KMS-11 (cell line): ENCODE data around the gene PRDX4.

Experiments used
- H2AFZ ChIP-seq: fragments of 200-600 bp; sonication (generic); 2 replicates; pipeline ENCODE4 v1.6.1; 2016; ENCODE audit warnings: antibody characterized with exemption, mixed run types, low read depth
- H3K27ac ChIP-seq: fragments of 200-600 bp; sonication (generic); 2 replicates; pipeline ENCODE4 v1.6.1; 2016; ENCODE audit warnings: mild to moderate bottlenecking, mixed run types
- H3K27me3 ChIP-seq: fragments of 200-600 bp; sonication (generic); 2 replicates; pipeline ENCODE4 v1.6.1; 2017; ENCODE audit warnings: mild to moderate bottlenecking, low read depth, mixed run types, moderate library complexity; ENCODE audit not compliant: insufficient read depth
- H3K36me3 ChIP-seq: fragments of 200-600 bp; sonication (generic); 2 replicates; pipeline ENCODE4 v1.6.1; 2017; ENCODE audit warnings: mild to moderate bottlenecking, mixed run types; ENCODE audit not compliant: insufficient read depth
- H3K4me1 ChIP-seq: fragments of 200-600 bp; sonication (generic); 2 replicates; pipeline ENCODE4 v1.6.1; 2016; ENCODE audit warnings: mild to moderate bottlenecking, low read depth, mixed run types; ENCODE audit not compliant: poor library complexity, severe bottlenecking
- H3K4me2 ChIP-seq: fragments of 200-600 bp; sonication (generic); 2 replicates; pipeline ENCODE4 v1.7.0; 2016; ENCODE audit warnings: mild to moderate bottlenecking, mixed run types
- H3K4me3 ChIP-seq: fragments of 200-600 bp; sonication (generic); IDR thresholded peaks from 2 replicates; pipeline ENCODE4 v1.6.1; 2017; ENCODE audit warnings: low read depth, low read length, mixed read lengths; ENCODE audit not compliant: insufficient read depth
- H3K79me2 ChIP-seq: fragments of 200-600 bp; sonication (generic); 2 replicates; pipeline ENCODE4 v1.6.1; 2016; ENCODE audit warnings: low read depth, mixed run types; ENCODE audit not compliant: insufficient read depth
- H3K9ac ChIP-seq: fragments of 200-600 bp; sonication (generic); 2 replicates; pipeline ENCODE4 v1.6.1; 2016; ENCODE audit warnings: mild to moderate bottlenecking, mixed run types
- H4K20me1 ChIP-seq: fragments of 200-600 bp; sonication (generic); 2 replicates; pipeline ENCODE4 v1.6.1; 2016; ENCODE audit warnings: mild to moderate bottlenecking, mixed run types; ENCODE audit not compliant: insufficient read depth
- TF ChIP-seq, protein P1 (sequence below): fragments of 200-600 bp; sonication (generic); conservative IDR thresholded peaks from 2 replicates; pipeline ENCODE4 v1.6.1; 2017; ENCODE audit warnings: low read depth, mild to moderate bottlenecking, antibody characterized with exemption, low read length, moderate library complexity, mixed read lengths

Gene PRDX4

GRCh38 chrX:23726191-23726590 lies 58.9 kb downstream of the PRDX4 start:
- no peaks in the 10 kb centered on the region; the same call in 1 of the 2 replicates for H3K36me3 ChIP-seq
- no peak overlapping the region for H3K4me2 ChIP-seq
- no peaks in the 10 kb centered on the region for H3K79me2 ChIP-seq
- H3K4me1 ChIP-seq, result peaks cover 10% of the 10 kb centered on the region
- no peak overlapping the region for H3K27ac ChIP-seq
- H3K27me3 ChIP-seq, result no peaks in the 10 kb centered on the region
- no peaks in the 10 kb centered on the region for H4K20me1 ChIP-seq
- H3K9ac ChIP-seq, result no peak overlapping the region
- TF ChIP-seq, protein P1, sequence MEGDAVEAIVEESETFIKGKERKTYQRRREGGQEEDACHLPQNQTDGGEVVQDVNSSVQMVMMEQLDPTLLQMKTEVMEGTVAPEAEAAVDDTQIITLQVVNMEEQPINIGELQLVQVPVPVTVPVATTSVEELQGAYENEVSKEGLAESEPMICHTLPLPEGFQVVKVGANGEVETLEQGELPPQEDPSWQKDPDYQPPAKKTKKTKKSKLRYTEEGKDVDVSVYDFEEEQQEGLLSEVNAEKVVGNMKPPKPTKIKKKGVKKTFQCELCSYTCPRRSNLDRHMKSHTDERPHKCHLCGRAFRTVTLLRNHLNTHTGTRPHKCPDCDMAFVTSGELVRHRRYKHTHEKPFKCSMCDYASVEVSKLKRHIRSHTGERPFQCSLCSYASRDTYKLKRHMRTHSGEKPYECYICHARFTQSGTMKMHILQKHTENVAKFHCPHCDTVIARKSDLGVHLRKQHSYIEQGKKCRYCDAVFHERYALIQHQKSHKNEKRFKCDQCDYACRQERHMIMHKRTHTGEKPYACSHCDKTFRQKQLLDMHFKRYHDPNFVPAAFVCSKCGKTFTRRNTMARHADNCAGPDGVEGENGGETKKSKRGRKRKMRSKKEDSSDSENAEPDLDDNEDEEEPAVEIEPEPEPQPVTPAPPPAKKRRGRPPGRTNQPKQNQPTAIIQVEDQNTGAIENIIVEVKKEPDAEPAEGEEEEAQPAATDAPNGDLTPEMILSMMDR, result no peak
- no peak overlapping the region for H3K4me3 ChIP-seq
- H2AFZ ChIP-seq, result no peak overlapping the region

DNA sequence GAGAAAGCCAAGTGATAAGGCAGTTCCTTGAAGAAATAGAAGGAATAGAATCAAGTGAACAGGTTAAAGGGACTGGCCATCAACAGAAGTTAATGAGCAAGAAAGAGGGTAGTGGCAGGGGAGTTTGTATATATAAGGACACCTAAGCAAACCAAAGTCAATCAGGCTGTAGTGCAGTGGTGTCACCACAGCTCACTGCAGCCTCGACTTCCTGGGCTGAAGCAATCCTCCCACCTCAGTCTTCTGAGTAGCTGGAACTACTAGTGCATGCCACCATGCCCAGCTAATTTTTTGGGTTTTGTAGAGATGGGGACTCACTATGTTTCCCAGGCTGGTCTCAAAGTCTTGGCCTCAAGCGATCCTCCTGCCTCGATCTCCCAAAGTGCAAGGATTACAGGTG lies 59.9 kb downstream of the PRDX4 start:
- H3K27me3 ChIP-seq, result no peaks in the 10 kb centered on the region
- H3K9ac ChIP-seq, result no peak overlapping the region
- TF ChIP-seq, protein P1, result no peak
- peaks cover 19% of the 10 kb centered on the region for H3K4me1 ChIP-seq
- H3K36me3 ChIP-seq, result no peaks in the 10 kb centered on the region
- H2AFZ ChIP-seq, result no peak overlapping the region
- H3K27ac ChIP-seq, result no peak overlapping the region
- H4K20me1 ChIP-seq, result no peaks in the 10 kb centered on the region
- H3K4me3 ChIP-seq, result no peak overlapping the region
- no peak overlapping the region for H3K4me2 ChIP-seq
- H3K79me2 ChIP-seq, result no peaks in the 10 kb centered on the region

DNA sequence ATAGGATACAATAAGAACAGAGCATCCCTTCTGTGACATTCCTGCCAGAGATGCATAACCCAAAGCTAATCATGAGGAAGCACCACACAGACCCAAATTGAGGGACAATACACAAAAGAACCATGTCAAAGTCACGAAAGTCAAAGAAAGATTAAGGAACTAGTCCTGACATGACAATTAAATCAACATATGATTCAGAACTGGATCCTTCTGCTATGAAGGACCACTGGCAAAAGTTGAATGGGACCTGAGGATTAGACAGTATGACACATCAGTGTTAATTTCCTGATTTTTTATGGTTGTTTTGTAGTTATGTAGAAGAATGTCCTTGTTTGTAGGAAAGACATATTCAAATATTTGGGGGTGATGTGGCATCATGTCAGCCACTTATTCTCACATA lies 61.9 kb downstream of the PRDX4 start:
- no peak overlapping the region for H3K9ac ChIP-seq
- H3K27me3 ChIP-seq, result no peaks in the 10 kb centered on the region
- H3K4me1 ChIP-seq, result peaks cover 39% of the 10 kb centered on the region
- TF ChIP-seq, protein P1, result no peak
- H3K36me3 ChIP-seq, result no peaks in the 10 kb centered on the region
- H2AFZ ChIP-seq, result no peak overlapping the region
- H3K79me2 ChIP-seq, result no peaks in the 10 kb centered on the region; the same call in 1 of the 2 replicates
- no peak overlapping the region for H3K4me3 ChIP-seq
- no peaks in the 10 kb centered on the region for H4K20me1 ChIP-seq
- H3K27ac ChIP-seq, result no peak overlapping the region
- H3K4me2 ChIP-seq, result no peak overlapping the region

- peak overlapping the region; percentile 69 for H3K27ac ChIP-seq
- H3K4me1 ChIP-seq, result peaks cover 44% of the 10 kb centered on the region
- H3K9ac ChIP-seq, result no peak overlapping the region
- no peak overlapping the region for H3K4me3 ChIP-seq
- H3K36me3 ChIP-seq, result no peaks in the 10 kb centered on the region
- H4K20me1 ChIP-seq, result no peaks in the 10 kb centered on the region
- H3K79me2 ChIP-seq, result peaks cover 14% of the 10 kb centered on the region; the same call in 1 of the 2 replicates
- peak overlapping the region; percentile 66 for H3K4me2 ChIP-seq
- TF ChIP-seq, protein P1, result no peak
- H3K27me3 ChIP-seq, result no peaks in the 10 kb centered on the region
- H2AFZ ChIP-seq, result no peak overlapping the region
Measured at GRCh38 chrX:23731951-23732350, 64.7 kb downstream of the PRDX4 start.
